ENCODE data around the gene MOB1A. TPM values are rescaled to one million over a fixed set of nuclear protein-coding genes. Genes with fewer than 3 reads are reported as not detected.

MOB1A gene
- total and polyA plus RNA-seq, 10 of the 15 experiments (the other 5 are each of a cell fraction or from before 2014, with no cell fraction given) = 41.2 to 232 (median 172) TPM

- no peak for TF ChIP-seq GATAD2B (conservative IDR thresholded peaks at IDR 0.05; ENCODE audit: low read depth)
- TF ChIP-seq ATF7 (IDR thresholded peaks at IDR 0.05; ENCODE audit: low read depth) = peak; percentile 61; the same call in 1 of the 2 replicates
- no peak for TF ChIP-seq STAT1 (conservative IDR thresholded peaks at IDR 0.05)
- TF ChIP-seq, protein P1, sequence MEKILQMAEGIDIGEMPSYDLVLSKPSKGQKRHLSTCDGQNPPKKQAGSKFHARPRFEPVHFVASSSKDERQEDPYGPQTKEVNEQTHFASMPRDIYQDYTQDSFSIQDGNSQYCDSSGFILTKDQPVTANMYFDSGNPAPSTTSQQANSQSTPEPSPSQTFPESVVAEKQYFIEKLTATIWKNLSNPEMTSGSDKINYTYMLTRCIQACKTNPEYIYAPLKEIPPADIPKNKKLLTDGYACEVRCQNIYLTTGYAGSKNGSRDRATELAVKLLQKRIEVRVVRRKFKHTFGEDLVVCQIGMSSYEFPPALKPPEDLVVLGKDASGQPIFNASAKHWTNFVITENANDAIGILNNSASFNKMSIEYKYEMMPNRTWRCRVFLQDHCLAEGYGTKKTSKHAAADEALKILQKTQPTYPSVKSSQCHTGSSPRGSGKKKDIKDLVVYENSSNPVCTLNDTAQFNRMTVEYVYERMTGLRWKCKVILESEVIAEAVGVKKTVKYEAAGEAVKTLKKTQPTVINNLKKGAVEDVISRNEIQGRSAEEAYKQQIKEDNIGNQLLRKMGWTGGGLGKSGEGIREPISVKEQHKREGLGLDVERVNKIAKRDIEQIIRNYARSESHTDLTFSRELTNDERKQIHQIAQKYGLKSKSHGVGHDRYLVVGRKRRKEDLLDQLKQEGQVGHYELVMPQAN (conservative IDR thresholded peaks at IDR 0.05) = no peak
- TF ChIP-seq SMAD5 (IDR thresholded peaks at IDR 0.05; ENCODE audit: low read depth) = no peak
- TF ChIP-seq POLR2AphosphoS2 (IDR thresholded peaks at IDR 0.05; ENCODE audit: low read depth, low read length) = no peak
- TF ChIP-seq E2F4 (IDR thresholded peaks at IDR 0.05; ENCODE audit: low read depth, low read length) = no peak
- no peak for TF ChIP-seq KDM1A (IDR thresholded peaks at IDR 0.05; ENCODE audit: borderline replicate concordance)
- peak; percentile 55; the same call in 1 of the 2 replicates for TF ChIP-seq HDGF (IDR thresholded peaks at IDR 0.05)
- no peak for TF ChIP-seq SIX5 (IDR thresholded peaks at IDR 0.05; ENCODE audit: low read depth, low read length, severe bottlenecking)
- peak; percentile 52 for TF ChIP-seq NBN (IDR thresholded peaks at IDR 0.05)
- no peak for TF ChIP-seq SUPT20H (IDR thresholded peaks at IDR 0.05; ENCODE audit: borderline replicate concordance, control insufficient read depth, low read depth, low read length)
- no peak; the same call in 1 of the 2 replicates for TF ChIP-seq POLR2AphosphoS5 (IDR thresholded peaks at IDR 0.05; ENCODE audit: low read length)
- peak; percentile 21 for TF ChIP-seq NFIC (IDR thresholded peaks at IDR 0.05; ENCODE audit: low read depth, low read length)
- peak; percentile 80; the same call in 1 of the 2 replicates for TF ChIP-seq PAX5 (IDR thresholded peaks at IDR 0.05; ENCODE audit: borderline replicate concordance, low read depth, low read length)
- no peak for TF ChIP-seq TAF1 (IDR thresholded peaks at IDR 0.05; ENCODE audit: borderline replicate concordance, low read depth, low read length)
- TF ChIP-seq CEBPB (IDR thresholded peaks at IDR 0.05; ENCODE audit: borderline replicate concordance in 1 of 2, low read depth in 2 of 2, low read length in 2 of 2) = peak in 1 of 2 experiments; percentile 81; a peak in 2 of 4 replicates
- no peak for TF ChIP-seq RBBP5 (conservative IDR thresholded peaks at IDR 0.05)
- TF ChIP-seq RAD51 (IDR thresholded peaks at IDR 0.05) = no peak
- TF ChIP-seq STAT3 (IDR thresholded peaks at IDR 0.05; ENCODE audit: low read depth, low read length) = no peak
- peak; percentile 75; the same call in 1 of the 2 replicates for TF ChIP-seq MTA2 (IDR thresholded peaks at IDR 0.05; ENCODE audit: low read depth)
- TF ChIP-seq ZNF384 (IDR thresholded peaks at IDR 0.05; ENCODE audit: borderline replicate concordance, low read depth, low read length) = no peak
- TF ChIP-seq KAT2A (conservative IDR thresholded peaks at IDR 0.05; ENCODE audit: control insufficient read depth, low read depth, low read length) = no peak
- no peak for TF ChIP-seq LARP7 (IDR thresholded peaks at IDR 0.05)
- no peak for TF ChIP-seq ZNF622 (IDR thresholded peaks at IDR 0.05)
- TF ChIP-seq, protein P2, sequence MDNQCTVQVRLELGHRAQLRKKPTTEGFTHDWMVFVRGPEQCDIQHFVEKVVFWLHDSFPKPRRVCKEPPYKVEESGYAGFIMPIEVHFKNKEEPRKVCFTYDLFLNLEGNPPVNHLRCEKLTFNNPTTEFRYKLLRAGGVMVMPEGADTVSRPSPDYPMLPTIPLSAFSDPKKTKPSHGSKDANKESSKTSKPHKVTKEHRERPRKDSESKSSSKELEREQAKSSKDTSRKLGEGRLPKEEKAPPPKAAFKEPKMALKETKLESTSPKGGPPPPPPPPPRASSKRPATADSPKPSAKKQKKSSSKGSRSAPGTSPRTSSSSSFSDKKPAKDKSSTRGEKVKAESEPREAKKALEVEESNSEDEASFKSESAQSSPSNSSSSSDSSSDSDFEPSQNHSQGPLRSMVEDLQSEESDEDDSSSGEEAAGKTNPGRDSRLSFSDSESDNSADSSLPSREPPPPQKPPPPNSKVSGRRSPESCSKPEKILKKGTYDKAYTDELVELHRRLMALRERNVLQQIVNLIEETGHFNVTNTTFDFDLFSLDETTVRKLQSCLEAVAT (IDR thresholded peaks at IDR 0.05) = peak; percentile 62
Measured at GRCh38 chr2:74206180-74206688, 27.6 kb upstream of the MOB1A start (continued).

Measured in GM12878 (cell line).